GM23338 (cell line): ENCODE results near the gene MT2A. TPM values are rescaled to one million over a fixed set of nuclear protein-coding genes. Genes with fewer than 3 reads are reported as not detected.

Source experiments
- ATAC-seq: fragments of 200-7000 bp; cut with Tn5 transposase; 3 replicates; pipeline ENCODE4 v1.9.1; 2020
- DNase-seq: peaks from one replicate; pipeline ENCODE4 v3.0.0-alpha.2; 2015; ENCODE audit warnings: low spot score
- H2AFZ ChIP-seq: fragments of 200-600 bp; sonication (generic); 2 replicates; pipeline ENCODE4 v1.8.0; 2016; ENCODE audit warnings: antibody characterized with exemption, mild to moderate bottlenecking, moderate library complexity
- H3F3A ChIP-seq: fragments of 200-600 bp; sonication (generic); replicated peaks from 2 replicates; pipeline ENCODE4 v1.8.0; 2017; ENCODE audit warnings: antibody characterized with exemption, mixed run types, low read depth
- H3K27ac ChIP-seq: fragments of 200-600 bp; sonication (generic); 2 replicates; pipeline ENCODE4 v1.6.1; 2016; ENCODE audit warnings: low read depth
- H3K27me3 ChIP-seq: fragments of 200-600 bp; sonication (generic); 2 replicates; pipeline ENCODE4 v1.8.0; 2016; ENCODE audit warnings: mild to moderate bottlenecking, mixed run types, moderate library complexity; ENCODE audit not compliant: insufficient read depth
- H3K36me3 ChIP-seq: fragments of 200-600 bp; sonication (generic); 2 replicates; pipeline ENCODE4 v1.8.0; 2016; ENCODE audit warnings: mild to moderate bottlenecking; ENCODE audit not compliant: insufficient read depth
- H3K4me1 ChIP-seq: fragments of 200-600 bp; sonication (generic); 2 replicates; pipeline ENCODE4 v1.8.0; 2016; ENCODE audit warnings: mild to moderate bottlenecking, moderate library complexity; ENCODE audit not compliant: insufficient read depth
- H3K4me2 ChIP-seq: fragments of 200-600 bp; sonication (generic); 2 replicates; pipeline ENCODE4 v1.7.1; 2017; ENCODE audit warnings: mixed run types
- H3K4me3 ChIP-seq: fragments of 200-600 bp; sonication (generic); 2 replicates; pipeline ENCODE4 v1.6.1; 2016; ENCODE audit warnings: mixed run types
- H3K79me2 ChIP-seq: fragments of 200-600 bp; sonication (generic); replicated peaks from 2 replicates; pipeline ENCODE4 v1.8.0; 2017; ENCODE audit warnings: mild to moderate bottlenecking; ENCODE audit not compliant: insufficient read depth
- H3K9me2 ChIP-seq: fragments of 200-600 bp; sonication (generic); 2 replicates; pipeline ENCODE4 v1.8.0; 2017; ENCODE audit not compliant: insufficient read depth
- H4K20me1 ChIP-seq: fragments of 200-600 bp; sonication (generic); replicated peaks from 2 replicates; pipeline ENCODE4 v1.8.0; 2017; ENCODE audit warnings: mild to moderate bottlenecking; ENCODE audit not compliant: insufficient read depth
- H3K27ac Mint-ChIP-seq: 2 replicates; pipeline ENCODE4 v1.8.0; 2020; ENCODE audit warnings: inconsistent platforms, mild to moderate bottlenecking, moderate library complexity, mixed read lengths
- H3K27me3 Mint-ChIP-seq: 3 replicates; pipeline ENCODE4 v1.8.0; 2022; ENCODE audit warnings: low read depth, mild to moderate bottlenecking, moderate library complexity, mixed read lengths, inconsistent platforms; ENCODE audit not compliant: insufficient read depth, poor library complexity
- H3K36me3 Mint-ChIP-seq: 3 replicates; pipeline ENCODE4 v1.8.0; 2021; ENCODE audit warnings: low read depth, mild to moderate bottlenecking, inconsistent platforms, moderate library complexity, mixed read lengths
- H3K4me1 Mint-ChIP-seq: 3 replicates; pipeline ENCODE4 v1.8.0; 2020; ENCODE audit warnings: mild to moderate bottlenecking, inconsistent platforms, mixed read lengths
- H3K4me3 Mint-ChIP-seq: 3 replicates; pipeline ENCODE4 v1.8.0; 2021; ENCODE audit warnings: moderate library complexity, mild to moderate bottlenecking, inconsistent platforms, mixed read lengths
- H3K9me3 Mint-ChIP-seq: 3 replicates; pipeline ENCODE4 v1.8.0; 2020; ENCODE audit warnings: moderate library complexity, mild to moderate bottlenecking, inconsistent platforms, mixed read lengths
- CREB1 ChIP-seq: fragments of 250-450 bp; sonication (Bioruptor Pico); IDR thresholded peaks from 2 replicates; pipeline ENCODE4 v1.5.0; 2020; ENCODE audit warnings: low read depth, mild to moderate bottlenecking, moderate library complexity
- EZH2 ChIP-seq: fragments of 200-600 bp; sonication (generic); IDR thresholded peaks from one replicate; pipeline ENCODE4 v1.8.0; 2017; ENCODE audit warnings: antibody characterized with exemption, mild to moderate bottlenecking, low read depth; ENCODE audit not compliant: unreplicated experiment
- JUNB ChIP-seq: IDR thresholded peaks from one replicate; pipeline ENCODE4 v1.6.1; 2016; ENCODE audit warnings: antibody characterized with exemption; ENCODE audit not compliant: unreplicated experiment
- NANOG ChIP-seq: IDR thresholded peaks from 2 replicates; pipeline ENCODE4 v1.6.1; 2016; ENCODE audit warnings: antibody characterized with exemption, borderline replicate concordance
- POLR2AphosphoS5 ChIP-seq: IDR thresholded peaks from 2 replicates; pipeline ENCODE4 v1.6.1; 2016; ENCODE audit warnings: antibody characterized with exemption, low read depth
- STAT1 ChIP-seq: IDR thresholded peaks from one replicate; pipeline ENCODE4 v1.6.1; 2016; ENCODE audit warnings: antibody characterized with exemption; ENCODE audit not compliant: unreplicated experiment
- ZNF114 ChIP-seq: fragments of 250-450 bp; sonication (Bioruptor Pico); IDR thresholded peaks from 2 replicates; pipeline ENCODE4 v1.5.0; 2020; ENCODE audit warnings: mild to moderate bottlenecking, moderate library complexity
- polyA plus RNA-seq: library from polyadenylated mRNA; unstranded; fragments of >200 nt; fragmentation: Nextera tagmentation; extraction: Ambion mirVana; gene quantifications from 2 replicates; pipeline ENCODE4 v1.2.1, GENCODE V29; 2016
- total RNA-seq: library from RNA; depleted of rRNA; stranded (reverse); fragments of >200 nt; shearing (Covaris generic); gene quantifications from 2 replicates; pipeline ENCODE4 v1.2.3, GENCODE V29; 2014
- TF ChIP-seq, protein P1 (sequence below): fragments of 250-450 bp; sonication (Bioruptor Pico); IDR thresholded peaks from 2 replicates; pipeline ENCODE4 v1.5.0; 2020; ENCODE audit warnings: mild to moderate bottlenecking, moderate library complexity
- TF ChIP-seq, protein P2 (sequence below), 2 experiments: fragments of 200-600 bp in 1 of 2; sonication (generic) in 1 of 2; conservative IDR thresholded peaks; 2 replicates each; pipeline versions ENCODE4 v1.5.1 to v1.6.1; 2016 to 2017; ENCODE audit warnings: antibody characterized with exemption in 2 of 2, low read depth in 2 of 2, mild to moderate bottlenecking in 2 of 2, moderate library complexity in 1 of 2

MT2A gene
- total and polyA plus RNA-seq, 2 experiments from 2014 or later: 13.9 to 243 TPM

DNA sequence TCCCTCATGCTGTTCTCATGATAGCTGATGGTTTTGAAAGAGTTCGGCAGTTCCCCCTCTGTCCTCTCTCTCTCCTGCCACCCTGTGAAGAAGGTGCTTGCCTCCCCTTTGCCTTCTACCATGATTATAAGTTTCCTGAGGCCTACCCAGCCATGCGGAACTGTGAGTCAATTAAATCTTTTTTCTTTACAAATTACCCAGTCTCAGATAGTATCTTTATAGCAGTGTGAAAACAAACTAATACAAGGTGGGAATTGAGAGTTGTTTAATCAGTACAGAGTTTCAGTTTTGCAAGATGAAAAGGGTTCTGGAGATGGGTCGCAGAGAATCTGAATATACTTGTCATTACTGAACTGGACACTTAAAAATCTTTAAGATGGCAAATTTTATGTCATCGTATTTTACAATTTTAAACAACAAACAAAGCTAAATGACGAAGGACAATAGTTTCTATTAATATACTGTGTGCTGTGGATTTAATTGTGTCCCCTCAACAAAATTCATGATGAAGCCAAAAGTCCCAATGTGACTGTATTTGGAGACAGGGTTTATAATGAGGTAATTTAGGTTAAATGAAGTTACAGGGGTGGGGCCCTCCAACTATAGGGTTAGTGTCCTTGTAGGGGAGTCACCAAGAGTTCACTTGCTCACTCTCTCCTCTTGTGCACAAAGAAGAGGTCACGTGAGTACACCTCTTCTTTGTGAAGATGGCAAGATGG lies 14.7 kb upstream of the MT2A start:
- H3K27me3 ChIP-seq: peaks cover 51% of the 10 kb centered on the region
- no peaks in the 10 kb centered on the region for H3K4me1 ChIP-seq
- no peaks in the 10 kb centered on the region for H3K36me3 ChIP-seq
- no peaks in the 10 kb centered on the region for H3K9me2 ChIP-seq
- no peak overlapping the region for H3K4me3 Mint-ChIP-seq
- no peaks in the 10 kb centered on the region for H3K79me2 ChIP-seq
- no peak overlapping the region for H3K4me3 ChIP-seq
- no peak overlapping the region for H3K27ac ChIP-seq
- peaks cover 37% of the 10 kb centered on the region for H3K27me3 Mint-ChIP-seq
- H3K9me3 Mint-ChIP-seq: no peaks in the 10 kb centered on the region
- DNase-seq (no peak), ATAC-seq (no peak)
- H3K36me3 Mint-ChIP-seq: no peaks in the 10 kb centered on the region
- no peaks in the 10 kb centered on the region for H3F3A ChIP-seq
- H2AFZ ChIP-seq: no peak overlapping the region
- H3K4me1 Mint-ChIP-seq: peaks cover 9% of the 10 kb centered on the region
- TF ChIP-seq, protein P1, sequence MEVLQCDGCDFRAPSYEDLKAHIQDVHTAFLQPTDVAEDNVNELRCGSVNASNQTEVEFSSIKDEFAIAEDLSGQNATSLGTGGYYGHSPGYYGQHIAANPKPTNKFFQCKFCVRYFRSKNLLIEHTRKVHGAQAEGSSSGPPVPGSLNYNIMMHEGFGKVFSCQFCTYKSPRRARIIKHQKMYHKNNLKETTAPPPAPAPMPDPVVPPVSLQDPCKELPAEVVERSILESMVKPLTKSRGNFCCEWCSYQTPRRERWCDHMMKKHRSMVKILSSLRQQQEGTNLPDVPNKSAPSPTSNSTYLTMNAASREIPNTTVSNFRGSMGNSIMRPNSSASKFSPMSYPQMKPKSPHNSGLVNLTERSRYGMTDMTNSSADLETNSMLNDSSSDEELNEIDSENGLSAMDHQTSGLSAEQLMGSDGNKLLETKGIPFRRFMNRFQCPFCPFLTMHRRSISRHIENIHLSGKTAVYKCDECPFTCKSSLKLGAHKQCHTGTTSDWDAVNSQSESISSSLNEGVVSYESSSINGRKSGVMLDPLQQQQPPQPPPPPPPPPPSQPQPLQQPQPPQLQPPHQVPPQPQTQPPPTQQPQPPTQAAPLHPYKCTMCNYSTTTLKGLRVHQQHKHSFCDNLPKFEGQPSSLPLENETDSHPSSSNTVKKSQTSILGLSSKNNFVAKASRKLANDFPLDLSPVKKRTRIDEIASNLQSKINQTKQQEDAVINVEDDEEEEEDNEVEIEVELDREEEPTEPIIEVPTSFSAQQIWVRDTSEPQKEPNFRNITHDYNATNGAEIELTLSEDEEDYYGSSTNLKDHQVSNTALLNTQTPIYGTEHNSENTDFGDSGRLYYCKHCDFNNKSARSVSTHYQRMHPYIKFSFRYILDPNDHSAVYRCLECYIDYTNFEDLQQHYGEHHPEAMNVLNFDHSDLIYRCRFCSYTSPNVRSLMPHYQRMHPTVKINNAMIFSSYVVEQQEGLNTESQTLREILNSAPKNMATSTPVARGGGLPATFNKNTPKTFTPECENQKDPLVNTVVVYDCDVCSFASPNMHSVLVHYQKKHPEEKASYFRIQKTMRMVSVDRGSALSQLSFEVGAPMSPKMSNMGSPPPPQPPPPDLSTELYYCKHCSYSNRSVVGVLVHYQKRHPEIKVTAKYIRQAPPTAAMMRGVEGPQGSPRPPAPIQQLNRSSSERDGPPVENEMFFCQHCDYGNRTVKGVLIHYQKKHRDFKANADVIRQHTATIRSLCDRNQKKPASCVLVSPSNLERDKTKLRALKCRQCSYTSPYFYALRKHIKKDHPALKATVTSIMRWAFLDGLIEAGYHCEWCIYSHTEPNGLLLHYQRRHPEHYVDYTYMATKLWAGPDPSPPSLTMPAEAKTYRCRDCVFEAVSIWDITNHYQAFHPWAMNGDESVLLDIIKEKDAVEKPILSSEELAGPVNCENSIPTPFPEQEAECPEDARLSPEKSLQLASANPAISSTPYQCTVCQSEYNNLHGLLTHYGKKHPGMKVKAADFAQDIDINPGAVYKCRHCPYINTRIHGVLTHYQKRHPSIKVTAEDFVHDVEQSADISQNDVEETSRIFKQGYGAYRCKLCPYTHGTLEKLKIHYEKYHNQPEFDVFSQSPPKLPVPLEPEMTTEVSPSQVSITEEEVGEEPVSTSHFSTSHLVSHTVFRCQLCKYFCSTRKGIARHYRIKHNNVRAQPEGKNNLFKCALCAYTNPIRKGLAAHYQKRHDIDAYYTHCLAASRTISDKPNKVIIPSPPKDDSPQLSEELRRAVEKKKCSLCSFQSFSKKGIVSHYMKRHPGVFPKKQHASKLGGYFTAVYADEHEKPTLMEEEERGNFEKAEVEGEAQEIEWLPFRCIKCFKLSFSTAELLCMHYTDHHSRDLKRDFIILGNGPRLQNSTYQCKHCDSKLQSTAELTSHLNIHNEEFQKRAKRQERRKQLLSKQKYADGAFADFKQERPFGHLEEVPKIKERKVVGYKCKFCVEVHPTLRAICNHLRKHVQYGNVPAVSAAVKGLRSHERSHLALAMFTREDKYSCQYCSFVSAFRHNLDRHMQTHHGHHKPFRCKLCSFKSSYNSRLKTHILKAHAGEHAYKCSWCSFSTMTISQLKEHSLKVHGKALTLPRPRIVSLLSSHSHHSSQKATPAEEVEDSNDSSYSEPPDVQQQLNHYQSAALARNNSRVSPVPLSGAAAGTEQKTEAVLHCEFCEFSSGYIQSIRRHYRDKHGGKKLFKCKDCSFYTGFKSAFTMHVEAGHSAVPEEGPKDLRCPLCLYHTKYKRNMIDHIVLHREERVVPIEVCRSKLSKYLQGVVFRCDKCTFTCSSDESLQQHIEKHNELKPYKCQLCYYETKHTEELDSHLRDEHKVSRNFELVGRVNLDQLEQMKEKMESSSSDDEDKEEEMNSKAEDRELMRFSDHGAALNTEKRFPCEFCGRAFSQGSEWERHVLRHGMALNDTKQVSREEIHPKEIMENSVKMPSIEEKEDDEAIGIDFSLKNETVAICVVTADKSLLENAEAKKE (CRISPR knock-in tag): no peak
- TF ChIP-seq STAT1 (no peak), NANOG (no peak), ZNF114 (no peak), CREB1 (no peak), POLR2AphosphoS5 (no peak), EZH2 (no peak), JUNB (no peak)
- TF ChIP-seq, protein P2, sequence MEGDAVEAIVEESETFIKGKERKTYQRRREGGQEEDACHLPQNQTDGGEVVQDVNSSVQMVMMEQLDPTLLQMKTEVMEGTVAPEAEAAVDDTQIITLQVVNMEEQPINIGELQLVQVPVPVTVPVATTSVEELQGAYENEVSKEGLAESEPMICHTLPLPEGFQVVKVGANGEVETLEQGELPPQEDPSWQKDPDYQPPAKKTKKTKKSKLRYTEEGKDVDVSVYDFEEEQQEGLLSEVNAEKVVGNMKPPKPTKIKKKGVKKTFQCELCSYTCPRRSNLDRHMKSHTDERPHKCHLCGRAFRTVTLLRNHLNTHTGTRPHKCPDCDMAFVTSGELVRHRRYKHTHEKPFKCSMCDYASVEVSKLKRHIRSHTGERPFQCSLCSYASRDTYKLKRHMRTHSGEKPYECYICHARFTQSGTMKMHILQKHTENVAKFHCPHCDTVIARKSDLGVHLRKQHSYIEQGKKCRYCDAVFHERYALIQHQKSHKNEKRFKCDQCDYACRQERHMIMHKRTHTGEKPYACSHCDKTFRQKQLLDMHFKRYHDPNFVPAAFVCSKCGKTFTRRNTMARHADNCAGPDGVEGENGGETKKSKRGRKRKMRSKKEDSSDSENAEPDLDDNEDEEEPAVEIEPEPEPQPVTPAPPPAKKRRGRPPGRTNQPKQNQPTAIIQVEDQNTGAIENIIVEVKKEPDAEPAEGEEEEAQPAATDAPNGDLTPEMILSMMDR (conservative IDR thresholded peaks at IDR 0.05; ENCODE audit: low read depth in 2 of 2): no peak
- H3K27ac Mint-ChIP-seq: no peak overlapping the region
- no peaks in the 10 kb centered on the region for H4K20me1 ChIP-seq
- no peak overlapping the region for H3K4me2 ChIP-seq
